Osteoblast (primary cell): ENCODE data around the gene FBXL4. TPM values are rescaled to one million over a fixed set of nuclear protein-coding genes. Genes with fewer than 3 reads are reported as not detected.

ENCODE experiments used
- DNase-seq: peaks from one replicate; pipeline ENCODE4 v3.0.0; 2011; ENCODE audit warnings: low spot score, mixed read lengths; ENCODE audit not compliant: insufficient read length; ENCODE audit errors: missing footprints
- H2AFZ ChIP-seq: 2 replicates; pipeline ENCODE4 v1.6.0; 2011; ENCODE audit warnings: mild to moderate bottlenecking, low read length
- H3K27ac ChIP-seq: 2 replicates; pipeline ENCODE4 v1.5.1; 2011; ENCODE audit warnings: mild to moderate bottlenecking, low read depth, low read length, moderate library complexity
- H3K27me3 ChIP-seq: 2 replicates; pipeline ENCODE4 v1.6.0; 2012; ENCODE audit warnings: mild to moderate bottlenecking, control low read depth, inconsistent platforms, low read length, moderate library complexity; ENCODE audit not compliant: insufficient read depth
- H3K36me3 ChIP-seq: 2 replicates; pipeline ENCODE4 v1.5.1; 2011; ENCODE audit warnings: mild to moderate bottlenecking, low read length, control low read depth, moderate library complexity; ENCODE audit not compliant: insufficient read depth
- H3K4me1 ChIP-seq: 2 replicates; pipeline ENCODE4 v1.5.1; 2011; ENCODE audit warnings: mild to moderate bottlenecking, low read length, control low read depth, moderate library complexity; ENCODE audit not compliant: insufficient read depth
- H3K4me2 ChIP-seq: 2 replicates; pipeline ENCODE4 v1.6.0; 2011; ENCODE audit warnings: mild to moderate bottlenecking, low read length; ENCODE audit not compliant: insufficient read depth
- H3K4me3 ChIP-seq: fragments of 200-600 bp; sonication (generic); 3 replicates; pipeline ENCODE4 v1.5.1; 2012; ENCODE audit warnings: mild to moderate bottlenecking, low read length, inconsistent platforms; ENCODE audit not compliant: insufficient read depth
- H3K79me2 ChIP-seq: 2 replicates; pipeline ENCODE4 v1.6.0; 2012; ENCODE audit warnings: mild to moderate bottlenecking, low read length, control low read depth, inconsistent platforms; ENCODE audit not compliant: insufficient read depth
- H3K9me3 ChIP-seq: 2 replicates; pipeline ENCODE4 v1.5.1; 2011; ENCODE audit warnings: low read depth, low read length, control low read depth
- H4K20me1 ChIP-seq: 2 replicates; pipeline ENCODE4 v1.6.0; 2012; ENCODE audit warnings: mild to moderate bottlenecking, low read length, control low read depth; ENCODE audit not compliant: insufficient read depth
- CTCF ChIP-seq: IDR thresholded peaks from 2 replicates; pipeline ENCODE4 v1.5.1; 2011; ENCODE audit warnings: mild to moderate bottlenecking, low read depth, low read length, moderate library complexity; ENCODE audit errors: extremely low read depth
- total RNA-seq: library from RNA; depleted of rRNA; stranded (reverse); fragments of >200 nt; gene quantifications from 2 replicates; pipeline ENCODE4 v1.2.3, GENCODE V29; 2012

The FBXL4 gene
- total RNA-seq, 1 donor, result 18.8 TPM

GRCh38 chr6:98973571-98973970, 25.8 kb upstream of the FBXL4 start:
- DNase-seq, result no peak
- Histone ChIP-seq H3K9me3 (no peaks in the 10 kb centered on the region), H3K4me2 (no peak overlapping the region), H3K4me1 (no peaks in the 10 kb centered on the region), H4K20me1 (no peaks in the 10 kb centered on the region), H3K36me3 (no peaks in the 10 kb centered on the region), H2AFZ (no peak overlapping the region), H3K27ac (no peak overlapping the region), H3K79me2 (no peaks in the 10 kb centered on the region), H3K27me3 (no peaks in the 10 kb centered on the region), H3K4me3 (no peak overlapping the region)
- no peak for TF ChIP-seq CTCF

- no peaks in the 10 kb centered on the region for H3K36me3 ChIP-seq
- TF ChIP-seq CTCF, result no peak
- H3K27ac ChIP-seq, result no peak overlapping the region
- H4K20me1 ChIP-seq, result no peaks in the 10 kb centered on the region
- H3K27me3 ChIP-seq, result no peaks in the 10 kb centered on the region
- no peaks in the 10 kb centered on the region for H3K9me3 ChIP-seq
- no peak overlapping the region for H3K4me2 ChIP-seq
- no peak for DNase-seq
- no peaks in the 10 kb centered on the region for H3K79me2 ChIP-seq
- H3K4me3 ChIP-seq, result no peak overlapping the region
- H3K4me1 ChIP-seq, result no peaks in the 10 kb centered on the region
- H2AFZ ChIP-seq, result no peak overlapping the region
These were observed 23.6 kb upstream of the FBXL4 start for GRCh38 chr6:98971303-98971702.

- no peak for DNase-seq
- H2AFZ ChIP-seq, result no peak overlapping the region
- H3K36me3 ChIP-seq, result no peaks in the 10 kb centered on the region
- no peak overlapping the region for H3K27ac ChIP-seq
- no peaks in the 10 kb centered on the region for H3K79me2 ChIP-seq
- no peak overlapping the region for H3K4me2 ChIP-seq
- H3K4me1 ChIP-seq, result no peaks in the 10 kb centered on the region
- TF ChIP-seq CTCF, result no peak
- no peaks in the 10 kb centered on the region for H3K9me3 ChIP-seq
- no peaks in the 10 kb centered on the region for H4K20me1 ChIP-seq
- no peak overlapping the region for H3K4me3 ChIP-seq
- H3K27me3 ChIP-seq, result no peaks in the 10 kb centered on the region
These were observed 22.7 kb upstream of the FBXL4 start for GRCh38 chr6:98970469-98970868.

- H3K4me1 ChIP-seq, result no peaks in the 10 kb centered on the region
- no peaks in the 10 kb centered on the region for H3K79me2 ChIP-seq
- no peaks in the 10 kb centered on the region for H4K20me1 ChIP-seq
- H2AFZ ChIP-seq, result no peak overlapping the region
- H3K27ac ChIP-seq, result no peak overlapping the region
- H3K36me3 ChIP-seq, result no peaks in the 10 kb centered on the region
- no peak overlapping the region for H3K4me3 ChIP-seq
- H3K4me2 ChIP-seq, result no peak overlapping the region
- H3K9me3 ChIP-seq, result no peaks in the 10 kb centered on the region
- H3K27me3 ChIP-seq, result no peaks in the 10 kb centered on the region
- DNase-seq, result no peak
- TF ChIP-seq CTCF, result no peak
These were observed 19.9 kb upstream of the FBXL4 start for GRCh38 chr6:98967616-98968015.
